ENCODE data around the gene BIRC6. TPM values are rescaled to one million over a fixed set of nuclear protein-coding genes. Genes with fewer than 3 reads are reported as not detected.

BIRC6 gene

DNA sequence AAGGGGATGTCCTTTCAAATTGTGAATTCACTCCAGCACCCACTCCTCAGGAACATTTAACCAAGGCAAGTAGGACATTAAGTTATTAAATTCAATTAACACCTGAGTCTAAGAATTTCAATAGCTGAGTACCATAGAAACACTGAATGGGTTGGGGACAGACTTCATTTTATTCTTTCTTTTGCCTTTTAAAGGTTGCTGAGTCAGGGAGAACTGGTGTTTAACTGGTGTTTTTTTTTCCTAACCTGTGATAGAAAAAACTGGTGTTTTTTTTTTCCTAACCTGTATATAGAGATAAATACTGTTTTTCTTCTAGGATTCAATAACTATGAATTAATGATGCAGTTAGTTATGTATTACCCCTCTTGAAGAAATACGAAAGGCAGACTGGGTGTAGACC lies 309.9 kb downstream of the BIRC6 start:
- Histone ChIP-seq H2BK5ac (ENCODE audit: low read length) (no peak overlapping the region), H4K5ac (ENCODE audit: low read length) (no peak overlapping the region), H2BK15ac (replicated peaks; ENCODE audit: low read depth) (no peak overlapping the region), H3K4me1 (ENCODE audit: control insufficient read depth, low read depth, low read length) (no peaks in the 10 kb centered on the region), H2BK120ac (ENCODE audit: low read depth, low read length) (no peak overlapping the region), H3K4ac (ENCODE audit: low read depth, low read length) (no peak overlapping the region), H3K18ac (ENCODE audit: low read length) (no peak overlapping the region), H3K36me3 (ENCODE audit: control insufficient read depth, insufficient read depth, low read length) (no peaks in the 10 kb centered on the region), H3K27me3 (ENCODE audit: insufficient read depth, low read length, poor library complexity) (no peaks in the 10 kb centered on the region), H3K56ac (ENCODE audit: low read length) (no peak overlapping the region), H3K4me2 (ENCODE audit: low read length) (no peak overlapping the region), H3K23ac (ENCODE audit: low read length) (no peak overlapping the region), H3K9ac (ENCODE audit: low read length) (no peak overlapping the region), H3K79me1 (ENCODE audit: low read length) (no peaks in the 10 kb centered on the region), H3K27ac (ENCODE audit: low read depth, low read length) (no peak overlapping the region), H4K8ac (ENCODE audit: low read depth, low read length) (no peak overlapping the region), H3K4me3 (ENCODE audit: low read length) (no peak overlapping the region), H3K79me2 (ENCODE audit: control insufficient read depth, insufficient read depth, low read length) (no peaks in the 10 kb centered on the region), H2AK5ac (ENCODE audit: low read length) (no peak overlapping the region)
- WGBS (ENCODE audit: extremely low coverage, insufficient coverage, low lambda C conversion rate), result no CpG with 5 or more reads among the region's 1 CpG
- DNase-seq, result no peak

DNA sequence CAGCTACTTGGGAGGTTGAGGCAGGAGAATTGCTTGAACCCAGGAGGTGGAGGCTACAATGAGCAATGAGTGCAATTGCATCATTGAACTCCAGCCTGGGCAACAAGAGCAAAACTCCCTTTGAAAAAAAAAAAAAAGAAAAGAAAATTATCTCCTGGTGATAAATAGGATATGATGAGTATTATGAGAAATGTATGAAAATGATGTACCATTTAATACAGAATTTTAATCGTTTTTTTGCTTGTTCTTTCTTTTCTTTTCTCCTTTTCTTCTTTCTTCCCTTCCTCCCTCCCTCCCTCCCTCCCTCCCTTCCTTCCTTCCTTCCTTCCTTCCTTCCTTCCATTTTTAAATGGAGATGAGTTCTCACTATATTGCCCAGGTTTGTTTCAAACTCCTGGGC lies 311.4 kb downstream of the BIRC6 start:
- WGBS (ENCODE audit: extremely low coverage, insufficient coverage, low lambda C conversion rate), result no CpG with 5 or more reads among the region's 1 CpG
- H2BK15ac ChIP-seq (replicated peaks; ENCODE audit: low read depth), result no peak overlapping the region
- DNase-seq, result no peak

More for the DNA sequence above, 311.4 kb downstream of the BIRC6 start:
- Histone ChIP-seq H3K27ac (ENCODE audit: low read depth, low read length) (no peak overlapping the region), H3K79me1 (ENCODE audit: low read length) (no peaks in the 10 kb centered on the region), H2BK5ac (ENCODE audit: low read length) (no peak overlapping the region), H3K9ac (ENCODE audit: low read length) (no peak overlapping the region), H3K36me3 (ENCODE audit: control insufficient read depth, insufficient read depth, low read length) (no peaks in the 10 kb centered on the region), H3K4ac (ENCODE audit: low read depth, low read length) (no peak overlapping the region), H4K8ac (ENCODE audit: low read depth, low read length) (no peak overlapping the region), H3K4me3 (ENCODE audit: low read length) (no peak overlapping the region), H3K79me2 (ENCODE audit: control insufficient read depth, insufficient read depth, low read length) (no peaks in the 10 kb centered on the region), H3K27me3 (ENCODE audit: insufficient read depth, low read length, poor library complexity) (no peaks in the 10 kb centered on the region), H3K4me2 (ENCODE audit: low read length) (no peak overlapping the region), H3K23ac (ENCODE audit: low read length) (no peak overlapping the region), H3K56ac (ENCODE audit: low read length) (no peak overlapping the region), H4K5ac (ENCODE audit: low read length) (no peak overlapping the region), H3K4me1 (ENCODE audit: control insufficient read depth, low read depth, low read length) (no peaks in the 10 kb centered on the region), H2BK120ac (ENCODE audit: low read depth, low read length) (no peak overlapping the region), H2AK5ac (ENCODE audit: low read length) (no peak overlapping the region), H3K18ac (ENCODE audit: low read length) (no peak overlapping the region)

Small RNA genes lying within 50 kb of the gene (small RNA-seq; reads per million reads assigned to genes)
- 0.72 reads per million for gene MIR4765 (ENCODE audit: insufficient read depth)
- not detected for gene MIR558 (ENCODE audit: insufficient read depth)
